Breast epithelium (tissue), 3 donors: ENCODE results near the gene KLF6.

Source experiments
- POLR2A ChIP-seq: fragments of 450-650 bp; IDR thresholded peaks from one replicate; pipeline ENCODE4 v1.6.1; 2016; ENCODE audit warnings: antibody characterized with exemption, mild to moderate bottlenecking, moderate library complexity
- POLR2AphosphoS5 ChIP-seq, 3 donors: sonication (generic); formaldehyde crosslinking; IDR thresholded peaks; one replicate each; pipeline ENCODE4 v1.6.1; 2017; ENCODE audit warnings: antibody characterized with exemption in 3 of 3
- TF ChIP-seq, protein P1 (sequence below), 3 donors: fragments of 450-650 bp; IDR thresholded peaks; one replicate each; pipeline ENCODE4 v1.5.1; 2016 to 2017; ENCODE audit warnings: antibody characterized with exemption in 3 of 3, mild to moderate bottlenecking in 3 of 3, moderate library complexity in 3 of 3

DNA sequence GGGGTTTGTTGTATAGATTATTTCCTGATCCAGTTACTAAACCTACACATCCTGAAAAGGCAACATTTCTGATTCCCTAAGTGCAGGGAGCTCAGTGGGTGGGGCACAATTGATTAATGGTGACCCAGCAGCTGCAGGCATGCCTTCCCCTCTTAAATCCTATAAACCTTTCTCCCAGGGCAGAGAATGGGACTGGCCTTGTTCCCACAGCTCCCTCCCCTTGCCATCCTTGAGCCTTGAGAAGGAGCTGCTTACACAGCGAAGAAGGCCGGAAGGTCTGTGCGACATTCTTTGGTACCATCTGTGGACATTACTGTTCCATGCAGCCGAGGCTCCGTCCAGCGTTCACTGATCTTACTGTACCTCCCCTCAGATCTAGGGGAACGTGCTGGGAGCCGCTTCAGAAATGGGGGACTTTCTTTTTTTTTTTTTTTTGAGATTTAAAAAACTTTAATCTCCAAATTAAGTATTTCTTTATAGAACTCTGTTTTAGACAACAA lies 14.3 kb downstream of the KLF6 start:
- TF ChIP-seq, protein P1, sequence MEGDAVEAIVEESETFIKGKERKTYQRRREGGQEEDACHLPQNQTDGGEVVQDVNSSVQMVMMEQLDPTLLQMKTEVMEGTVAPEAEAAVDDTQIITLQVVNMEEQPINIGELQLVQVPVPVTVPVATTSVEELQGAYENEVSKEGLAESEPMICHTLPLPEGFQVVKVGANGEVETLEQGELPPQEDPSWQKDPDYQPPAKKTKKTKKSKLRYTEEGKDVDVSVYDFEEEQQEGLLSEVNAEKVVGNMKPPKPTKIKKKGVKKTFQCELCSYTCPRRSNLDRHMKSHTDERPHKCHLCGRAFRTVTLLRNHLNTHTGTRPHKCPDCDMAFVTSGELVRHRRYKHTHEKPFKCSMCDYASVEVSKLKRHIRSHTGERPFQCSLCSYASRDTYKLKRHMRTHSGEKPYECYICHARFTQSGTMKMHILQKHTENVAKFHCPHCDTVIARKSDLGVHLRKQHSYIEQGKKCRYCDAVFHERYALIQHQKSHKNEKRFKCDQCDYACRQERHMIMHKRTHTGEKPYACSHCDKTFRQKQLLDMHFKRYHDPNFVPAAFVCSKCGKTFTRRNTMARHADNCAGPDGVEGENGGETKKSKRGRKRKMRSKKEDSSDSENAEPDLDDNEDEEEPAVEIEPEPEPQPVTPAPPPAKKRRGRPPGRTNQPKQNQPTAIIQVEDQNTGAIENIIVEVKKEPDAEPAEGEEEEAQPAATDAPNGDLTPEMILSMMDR (IDR thresholded peaks at IDR 0.05), result no peak
- TF ChIP-seq POLR2A, result no peak
- TF ChIP-seq POLR2AphosphoS5 (IDR thresholded peaks at IDR 0.05), result no peak
